HUES6 (cell line): ENCODE measurements around the gene ATP6V0B.
A peak's percentile ranks its signal among the peaks of the same experiment; 100 is the strongest.

Source experiments
- H3K27ac ChIP-seq: 2 replicates; pipeline ENCODE4 v1.7.0; 2013; ENCODE audit warnings: low read depth, mild to moderate bottlenecking, low read length, inconsistent platforms
- H3K27me3 ChIP-seq: 2 replicates; pipeline ENCODE4 v1.6.1; 2013; ENCODE audit warnings: low read length; ENCODE audit not compliant: control insufficient read depth, insufficient read depth
- H3K36me3 ChIP-seq: 2 replicates; pipeline ENCODE4 v1.6.1; 2013; ENCODE audit warnings: low read length; ENCODE audit not compliant: control insufficient read depth, insufficient read depth
- H3K4me1 ChIP-seq: 2 replicates; pipeline ENCODE4 v1.6.1; 2013; ENCODE audit warnings: low read length; ENCODE audit not compliant: control insufficient read depth, insufficient read depth
- H3K4me3 ChIP-seq: 2 replicates; pipeline ENCODE4 v1.5.1; 2013; ENCODE audit warnings: low read depth, low read length
- H3K9ac ChIP-seq: one replicate; pipeline ENCODE4 v1.6.1; 2013; ENCODE audit warnings: mild to moderate bottlenecking, low read length
- H3K9me3 ChIP-seq: 2 replicates; pipeline ENCODE4 v1.6.1; 2013; ENCODE audit warnings: low read depth, low read length; ENCODE audit not compliant: control insufficient read depth, insufficient read depth

ATP6V0B gene

DNA sequence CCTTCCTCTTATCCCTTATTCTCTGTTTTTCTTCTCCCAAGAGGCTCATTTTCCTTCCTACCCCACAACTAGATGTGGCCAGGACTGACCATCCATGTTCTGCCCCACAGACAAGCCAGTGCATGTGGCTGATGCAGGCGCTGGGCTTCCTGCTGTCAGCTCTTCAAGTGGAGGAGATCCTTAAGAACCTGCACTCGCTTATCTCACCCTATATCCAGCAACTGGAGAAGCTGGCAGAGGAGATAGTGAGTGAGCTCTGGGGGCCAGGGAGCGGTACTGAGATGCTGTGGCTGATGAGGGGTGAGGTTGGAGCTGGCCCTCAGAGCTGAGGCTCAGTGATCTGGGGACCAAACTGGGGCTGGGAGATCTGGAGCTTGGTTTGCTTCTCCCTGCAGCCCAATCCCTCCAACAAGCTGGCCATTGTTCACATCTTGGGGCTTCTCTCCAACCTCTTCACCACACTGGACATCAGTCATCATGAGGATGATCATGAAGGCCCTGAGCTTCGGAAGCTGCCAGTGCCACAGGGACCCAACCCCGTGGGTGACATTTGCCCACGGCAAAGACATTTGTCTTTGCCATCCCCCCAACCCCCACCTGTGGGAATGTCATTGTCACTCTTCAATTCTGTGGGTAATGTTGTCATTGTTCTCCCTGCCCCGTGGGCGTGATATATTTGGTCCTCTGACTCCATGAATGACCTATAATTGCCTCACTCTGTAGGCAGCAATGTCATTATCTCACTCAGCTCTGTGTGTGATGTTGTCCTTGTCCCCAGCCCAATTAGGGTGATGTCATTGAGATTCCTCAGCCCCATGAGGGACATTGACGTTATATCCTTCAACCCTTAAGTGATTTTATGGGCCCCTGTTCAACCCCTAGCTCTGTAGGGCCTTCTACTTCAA is 16.2 kb upstream of the ATP6V0B start:
- no peak overlapping the region for H3K4me3 ChIP-seq
- peaks cover 42% of the 10 kb centered on the region for H3K36me3 ChIP-seq
- H3K9me3 ChIP-seq: no peaks in the 10 kb centered on the region
- H3K27me3 ChIP-seq: no peaks in the 10 kb centered on the region
- no peak overlapping the region for H3K9ac ChIP-seq
- H3K4me1 ChIP-seq: no peaks in the 10 kb centered on the region
- no peak overlapping the region for H3K27ac ChIP-seq

DNA sequence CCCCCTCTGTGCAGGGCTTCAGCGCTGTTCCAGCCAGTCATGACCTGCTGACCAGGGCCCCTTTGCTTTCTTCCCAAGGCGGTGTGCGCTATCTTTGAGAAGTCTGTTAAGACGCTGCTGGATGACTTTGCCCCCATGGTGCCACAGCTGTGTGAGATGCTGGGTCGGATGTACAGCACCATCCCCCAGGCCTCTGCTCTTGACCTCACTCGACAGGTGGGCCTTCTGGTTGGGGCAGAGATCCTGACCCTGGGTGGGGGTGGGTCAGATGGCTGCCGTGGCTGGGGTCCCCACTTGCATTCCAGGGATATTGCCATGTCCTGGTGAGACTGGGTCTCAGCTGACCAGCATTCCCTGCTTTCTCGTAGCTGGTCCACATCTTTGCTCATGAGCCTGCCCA is 14.0 kb upstream of the ATP6V0B start:
- H3K4me3 ChIP-seq: no peak overlapping the region
- peaks cover 42% of the 10 kb centered on the region for H3K36me3 ChIP-seq
- H3K9me3 ChIP-seq: no peaks in the 10 kb centered on the region
- no peak overlapping the region for H3K9ac ChIP-seq
- H3K27ac ChIP-seq: no peak overlapping the region
- H3K4me1 ChIP-seq: no peaks in the 10 kb centered on the region
- no peaks in the 10 kb centered on the region for H3K27me3 ChIP-seq

DNA sequence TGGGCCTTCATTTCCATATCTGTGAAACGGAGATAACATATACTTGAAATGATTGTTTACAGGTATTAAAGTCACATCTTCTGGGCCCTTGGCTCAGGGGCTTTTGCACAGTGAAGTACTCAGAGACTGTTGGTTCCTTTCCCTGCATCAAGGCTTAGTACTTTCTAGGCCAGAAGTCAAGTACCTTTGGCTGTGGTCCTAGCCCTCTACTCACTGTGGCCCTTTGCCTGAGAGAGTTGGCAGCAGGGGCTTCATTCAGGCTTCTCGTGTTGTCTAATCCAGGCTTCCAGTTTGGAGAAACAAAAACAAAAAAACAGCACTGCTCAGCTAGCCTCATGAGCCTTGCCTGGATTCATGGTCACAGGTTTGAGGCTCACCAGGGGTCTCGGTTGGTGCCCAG is 13.1 kb upstream of the ATP6V0B start:
- Histone ChIP-seq H3K9me3 (no peaks in the 10 kb centered on the region), H3K4me3 (no peak overlapping the region), H3K27ac (no peak overlapping the region)

DNA sequence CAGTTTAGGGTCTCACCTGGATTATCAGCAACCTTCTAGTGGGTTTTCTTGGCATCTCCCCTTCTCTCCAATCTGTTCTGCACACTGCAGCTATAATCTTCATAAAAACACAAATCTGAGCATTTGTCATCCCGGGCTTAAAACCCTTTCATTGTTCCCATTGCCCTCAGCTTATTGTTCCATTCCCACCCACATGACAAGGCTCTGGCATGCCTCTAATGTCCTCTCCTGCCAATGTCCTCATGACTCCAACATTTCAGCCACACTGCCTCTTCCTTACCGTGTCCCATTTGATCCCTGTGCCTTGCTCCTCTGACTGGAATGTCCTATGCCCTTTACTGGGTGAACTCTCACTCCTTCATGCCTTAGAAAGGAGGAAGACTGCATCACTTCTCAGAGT is 12.4 kb upstream of the ATP6V0B start:
- H3K27me3 ChIP-seq: no peaks in the 10 kb centered on the region
- peaks cover 33% of the 10 kb centered on the region for H3K36me3 ChIP-seq

More for the DNA sequence above, 13.1 kb upstream of the ATP6V0B start:
- peaks cover 38% of the 10 kb centered on the region for H3K36me3 ChIP-seq
- no peak overlapping the region for H3K9ac ChIP-seq
- H3K4me1 ChIP-seq: no peaks in the 10 kb centered on the region
- H3K27me3 ChIP-seq: no peaks in the 10 kb centered on the region

DNA sequence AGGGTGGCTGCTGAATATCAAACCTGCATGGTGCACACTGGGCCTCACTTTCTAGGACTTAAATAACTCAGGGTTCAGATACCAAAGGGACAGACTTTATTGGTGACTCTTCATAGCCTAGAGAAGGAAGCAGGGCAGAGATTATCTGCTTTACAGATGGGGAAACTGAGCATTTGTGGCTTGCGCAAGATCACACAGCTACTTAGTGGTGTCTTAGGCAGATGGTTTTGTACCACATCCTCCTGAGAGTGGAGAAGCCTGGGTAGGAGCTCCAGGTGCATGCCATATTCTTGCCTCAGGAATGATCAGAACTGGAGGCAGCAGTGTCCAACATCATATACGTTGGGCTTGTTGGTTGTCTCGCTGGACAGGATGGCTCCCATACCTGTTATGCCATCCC is 11.8 kb upstream of the ATP6V0B start:
- no peaks in the 10 kb centered on the region for H3K4me1 ChIP-seq
- no peak overlapping the region for H3K4me3 ChIP-seq
- no peaks in the 10 kb centered on the region for H3K9me3 ChIP-seq
- H3K36me3 ChIP-seq: peaks cover 26% of the 10 kb centered on the region
- no peak overlapping the region for H3K9ac ChIP-seq
- H3K27me3 ChIP-seq: no peaks in the 10 kb centered on the region
- H3K27ac ChIP-seq: no peak overlapping the region

More for the DNA sequence above, 12.4 kb upstream of the ATP6V0B start:
- Histone ChIP-seq H3K4me1 (no peaks in the 10 kb centered on the region), H3K9ac (no peak overlapping the region), H3K27ac (no peak overlapping the region), H3K4me3 (no peak overlapping the region), H3K9me3 (no peaks in the 10 kb centered on the region)

DNA sequence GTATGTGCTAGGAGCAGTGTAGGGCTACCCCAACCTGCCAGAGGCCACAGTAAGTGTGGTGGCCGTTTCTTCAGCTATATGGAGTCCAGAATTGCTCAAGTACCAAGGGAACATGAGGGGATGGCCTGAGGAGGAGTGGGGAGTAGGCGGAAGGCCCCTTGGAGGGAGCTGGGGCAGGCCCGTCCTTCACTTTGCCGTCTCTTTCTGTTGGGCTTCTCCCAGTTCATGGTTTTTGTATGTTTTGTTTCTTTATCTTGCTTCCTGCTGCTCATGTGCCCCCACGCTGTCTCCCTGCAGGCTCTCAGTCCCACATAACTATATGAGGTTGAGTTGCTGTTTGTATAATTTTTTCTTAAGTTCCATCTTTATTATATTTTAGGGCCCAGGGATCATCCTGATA is 10.9 kb upstream of the ATP6V0B start:
- Histone ChIP-seq H3K4me1 (no peaks in the 10 kb centered on the region), H3K27me3 (no peaks in the 10 kb centered on the region), H3K4me3 (no peak overlapping the region), H3K9me3 (no peaks in the 10 kb centered on the region), H3K27ac (no peak overlapping the region), H3K36me3 (peaks cover 18% of the 10 kb centered on the region), H3K9ac (no peak overlapping the region)

DNA sequence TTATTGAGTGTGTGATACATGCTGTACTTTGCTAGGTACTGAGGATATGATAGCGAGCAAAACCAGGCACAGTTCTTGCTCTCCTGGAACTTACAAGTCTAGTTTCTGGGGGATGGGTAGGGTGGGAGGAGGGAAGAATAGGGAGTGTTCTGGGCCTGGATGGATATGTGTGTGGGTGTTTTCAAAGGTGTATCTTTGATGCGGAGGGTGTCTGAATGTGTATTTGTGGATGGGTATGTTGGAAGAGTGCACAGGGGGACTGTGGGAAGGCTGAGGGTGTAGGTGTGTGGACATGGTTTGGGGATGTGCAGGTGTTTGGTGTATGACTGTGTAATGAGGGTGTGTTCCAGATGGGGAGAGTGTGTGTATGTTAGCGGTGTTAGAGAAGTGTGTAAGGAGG is 9.4 kb upstream of the ATP6V0B start:
- Histone ChIP-seq H3K9ac (no peak overlapping the region), H3K4me1 (no peaks in the 10 kb centered on the region), H3K27ac (no peak overlapping the region), H3K4me3 (no peak overlapping the region), H3K9me3 (no peaks in the 10 kb centered on the region), H3K27me3 (no peaks in the 10 kb centered on the region), H3K36me3 (peaks cover 11% of the 10 kb centered on the region)

DNA sequence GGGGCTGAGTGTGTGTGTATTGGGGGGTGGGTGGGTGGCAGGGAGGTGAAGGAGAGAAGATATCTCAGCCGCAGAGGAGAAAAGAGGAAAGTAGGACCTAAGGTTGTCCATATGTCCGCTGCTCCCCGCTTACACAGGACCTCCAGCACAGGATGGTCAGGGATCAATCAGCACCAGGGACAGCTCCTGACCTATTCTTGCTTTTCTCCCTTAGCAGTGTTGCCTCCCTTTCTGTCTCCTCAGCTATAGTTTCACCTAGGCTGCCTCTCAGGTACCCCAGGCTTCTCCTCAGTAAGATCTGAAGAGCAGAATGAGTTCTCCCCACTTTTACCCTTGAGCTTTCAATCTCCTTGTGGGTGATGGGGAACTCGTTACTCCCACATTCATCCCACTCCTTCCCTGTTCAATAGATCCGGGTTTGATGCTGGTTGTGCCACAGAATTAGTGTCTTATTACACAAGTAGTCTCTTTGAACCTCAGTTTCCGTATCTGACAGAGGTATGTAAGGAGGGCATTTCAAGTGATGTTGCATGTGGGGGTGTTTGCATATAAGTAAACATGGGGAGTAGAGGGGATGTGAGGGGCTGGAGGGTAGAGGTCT is 6.3 kb upstream of the ATP6V0B start:
- H3K27ac ChIP-seq: no peak overlapping the region
- peaks cover 24% of the 10 kb centered on the region for H3K36me3 ChIP-seq
- no peaks in the 10 kb centered on the region for H3K27me3 ChIP-seq
- H3K9me3 ChIP-seq: no peaks in the 10 kb centered on the region
- H3K4me1 ChIP-seq: peaks cover 5% of the 10 kb centered on the region; the same call in 1 of the 2 replicates
- no peak overlapping the region for H3K9ac ChIP-seq
- no peak overlapping the region for H3K4me3 ChIP-seq

DNA sequence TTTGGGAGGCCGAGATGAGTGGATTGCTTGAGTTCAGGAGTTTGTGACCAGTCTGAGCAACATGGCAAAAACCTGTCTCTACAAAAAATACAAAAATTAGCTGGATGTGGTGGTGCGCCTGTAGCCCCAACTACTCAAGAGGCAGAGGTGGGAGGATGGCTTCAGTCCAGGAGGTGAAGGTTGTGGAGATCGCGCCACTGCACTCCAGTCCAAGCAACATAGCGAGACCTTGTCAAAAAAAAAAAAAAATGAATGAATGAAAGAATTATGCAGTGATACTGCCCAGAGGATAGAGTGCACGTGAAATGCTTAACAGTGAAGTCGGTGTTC is 5.4 kb upstream of the ATP6V0B start:
- Histone ChIP-seq H3K4me3 (peak overlapping the region; percentile 51), H3K9me3 (no peaks in the 10 kb centered on the region), H3K27ac (no peak overlapping the region), H3K27me3 (no peaks in the 10 kb centered on the region), H3K4me1 (peaks cover 12% of the 10 kb centered on the region; the same call in 1 of the 2 replicates), H3K36me3 (peaks cover 24% of the 10 kb centered on the region), H3K9ac (no peak overlapping the region)

DNA sequence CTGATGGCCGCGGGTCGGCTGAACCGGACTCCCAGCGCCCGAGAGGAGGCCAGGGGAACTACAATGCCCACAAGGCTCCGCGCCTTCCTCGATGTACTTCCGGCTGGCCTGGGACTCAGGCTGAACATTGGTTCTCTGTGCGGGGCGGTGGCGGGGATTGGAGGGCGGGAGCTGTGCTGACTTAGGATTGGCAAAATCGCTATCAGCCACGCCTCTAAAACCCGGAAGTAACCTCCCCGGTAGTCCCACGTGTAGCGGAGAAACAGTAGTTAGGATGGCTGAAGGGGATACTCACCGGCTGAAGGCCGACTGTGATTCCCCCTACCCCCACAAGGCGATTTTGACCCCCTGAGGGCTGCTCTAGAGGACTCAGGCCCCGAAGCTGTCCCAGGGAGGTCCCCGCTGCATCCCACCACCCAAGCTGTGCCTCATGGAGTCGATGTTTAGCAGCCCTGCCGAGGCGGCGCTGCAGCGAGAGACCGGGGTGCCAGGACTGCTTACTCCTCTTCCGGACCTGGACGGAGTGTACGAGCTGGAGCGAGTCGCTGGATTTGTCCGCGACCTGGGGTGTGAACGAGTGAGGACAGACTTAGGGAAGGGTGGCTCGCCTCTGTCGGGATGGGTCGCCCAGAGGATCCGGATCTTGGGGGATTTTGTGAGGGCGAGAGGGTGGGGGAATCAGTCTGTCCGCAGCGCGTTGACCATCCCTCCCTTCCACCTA is 4.9 kb upstream of the ATP6V0B start, which contains the start of gene DPH2:
TSS of gene DPH2 (plus strand) at position 265 of the 721 bp plus-strand sequence. CDS start at position 431, 166 bp downstream.
- Histone ChIP-seq H3K27me3 (no peaks in the 10 kb centered on the region), H3K9me3 (no peaks in the 10 kb centered on the region), H3K36me3 (peaks cover 24% of the 10 kb centered on the region), H3K4me3 (peak within 1 kb of the TSS; percentile 92), H3K4me1 (peaks cover 12% of the 10 kb centered on the region; the same call in 1 of the 2 replicates), H3K9ac (peak within 1 kb of the TSS; percentile 93), H3K27ac (peak within 1 kb of the TSS; percentile 41; the same call in 1 of the 2 replicates)

DNA sequence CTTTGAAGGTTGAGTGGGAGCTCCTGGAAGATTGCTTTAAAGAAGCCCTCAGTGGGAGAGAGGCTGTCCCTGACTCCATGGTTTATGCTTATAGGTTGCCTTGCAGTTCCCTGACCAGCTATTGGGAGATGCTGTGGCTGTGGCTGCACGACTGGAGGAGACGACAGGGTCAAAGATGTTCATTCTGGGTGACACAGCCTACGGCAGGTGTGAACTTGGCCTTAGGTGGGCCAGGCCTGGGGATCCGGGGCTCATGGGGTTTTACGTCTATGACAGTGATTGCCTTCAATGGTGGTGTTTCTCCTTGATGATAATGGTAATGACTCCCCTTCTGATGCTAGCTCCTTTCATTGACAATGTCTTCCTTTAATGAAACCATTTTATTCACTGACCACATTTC is 4.3 kb upstream of the ATP6V0B start:
- Histone ChIP-seq H3K36me3 (peaks cover 24% of the 10 kb centered on the region), H3K27me3 (no peaks in the 10 kb centered on the region), H3K27ac (no peak overlapping the region), H3K9ac (peak overlapping the region; percentile 93), H3K9me3 (no peaks in the 10 kb centered on the region), H3K4me3 (peak overlapping the region; percentile 92), H3K4me1 (peaks cover 13% of the 10 kb centered on the region; the same call in 1 of the 2 replicates)
